ENCODE results near the gene UGT2B11. TPM values are rescaled to one million over a fixed set of nuclear protein-coding genes. Genes with fewer than 3 reads are reported as not detected.

Gene UGT2B11
- total and polyA plus RNA-seq, 4 donors = not detected

Other genes with a start within 250 kb of the UGT2B11 start
- not detected for gene UGT2B7, start 118.3 kb downstream of the UGT2B11 start, total RNA-seq
- gene UGT2B7, start 118.3 kb downstream of the UGT2B11 start, polyA plus RNA-seq = 1 to 10 TPM in 1 of 2 donors, not detected in 1; 5.8 TPM
- not detected for gene UGT2B28, start 65.7 kb upstream of the UGT2B11 start, total RNA-seq
- gene UGT2B28, start 65.7 kb upstream of the UGT2B11 start, polyA plus RNA-seq = not detected

All from aorta (tissue), 4 donors.